SJSA1 (cell line): ENCODE measurements around the gene YIPF1. TPM values are rescaled to one million over a fixed set of nuclear protein-coding genes. Genes with fewer than 3 reads are reported as not detected.

ENCODE experiments used
- DNase-seq, 2 experiments: peaks; one replicate each; pipeline ENCODE4 v3.0.0-alpha.2; 2015 to 2020; ENCODE audit warnings: low spot score in 2 of 2, low read depth in 1 of 2
- H3K27ac ChIP-seq: fragments of 250-450 bp; sonication (Bioruptor Pico); 2 replicates; pipeline ENCODE4 v1.5.1; 2020; ENCODE audit warnings: mild to moderate bottlenecking, moderate library complexity
- H3K27me3 ChIP-seq: fragments of 250-450 bp; sonication (Bioruptor Pico); replicated peaks from 2 replicates; pipeline ENCODE4 v1.5.1; 2020; ENCODE audit warnings: mild to moderate bottlenecking, moderate library complexity
- H3K36me3 ChIP-seq: fragments of 250-450 bp; sonication (Bioruptor Pico); 2 replicates; pipeline ENCODE4 v1.5.1; 2020; ENCODE audit warnings: mild to moderate bottlenecking
- H3K4me1 ChIP-seq: fragments of 250-450 bp; sonication (Bioruptor Pico); replicated peaks from 2 replicates; pipeline ENCODE4 v1.6.1; 2021; ENCODE audit warnings: mild to moderate bottlenecking
- H3K4me3 ChIP-seq: fragments of 250-450 bp; sonication (Bioruptor Pico); 2 replicates; pipeline ENCODE4 v1.5.1; 2020; ENCODE audit warnings: mild to moderate bottlenecking
- H3K9me3 ChIP-seq: fragments of 250-450 bp; sonication (Bioruptor Pico); replicated peaks from 2 replicates; pipeline ENCODE4 v1.5.1; 2020; ENCODE audit warnings: mild to moderate bottlenecking
- total RNA-seq: library from RNA; depleted of rRNA; stranded (reverse); fragments of >200 nt; shearing (Covaris generic); gene quantifications from 2 replicates; pipeline ENCODE4 v1.2.3, GENCODE V29; 2014

The YIPF1 gene
- total RNA-seq, 1 experiment from 2014 or later = 21.7 TPM

DNA sequence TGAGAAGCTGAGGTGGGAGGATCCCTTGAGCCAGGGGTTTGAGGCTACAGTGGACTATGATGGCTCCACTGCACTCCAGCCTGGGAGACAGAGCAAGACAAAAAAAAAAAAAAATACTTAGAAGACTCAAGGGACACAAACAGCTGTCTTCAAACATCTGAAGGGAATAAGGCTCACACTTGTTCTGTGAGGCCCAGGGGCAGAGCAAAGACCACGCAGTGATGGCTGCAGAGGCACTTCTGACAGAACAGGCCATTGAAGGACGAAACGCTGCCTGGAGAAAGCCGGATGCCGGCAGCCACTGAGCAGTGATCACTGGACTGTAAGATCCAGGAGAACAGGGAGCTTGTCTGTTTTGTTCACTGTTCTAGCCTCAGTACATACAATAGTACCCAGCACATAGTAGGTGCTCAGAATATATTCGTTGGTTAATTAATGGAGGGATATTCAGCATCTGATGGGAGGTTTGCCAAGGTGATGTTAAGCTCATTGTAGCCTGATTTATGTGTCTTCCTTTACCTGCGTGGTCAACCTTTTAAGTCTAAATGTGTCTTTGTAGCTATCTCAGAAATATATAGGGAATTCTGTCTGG is 39.4 kb downstream of the YIPF1 start:
- H3K36me3 ChIP-seq = peaks cover 22% of the 10 kb centered on the region
- H3K27me3 ChIP-seq = no peaks in the 10 kb centered on the region
- DNase-seq = no peak
- H3K4me3 ChIP-seq = no peak overlapping the region
- H3K27ac ChIP-seq = no peak overlapping the region
- no peaks in the 10 kb centered on the region for H3K4me1 ChIP-seq
- 0 out of 2 replicates have a peak, but pooled peaks cover 2% of the 10 kb centered on the region for H3K9me3 ChIP-seq

DNA sequence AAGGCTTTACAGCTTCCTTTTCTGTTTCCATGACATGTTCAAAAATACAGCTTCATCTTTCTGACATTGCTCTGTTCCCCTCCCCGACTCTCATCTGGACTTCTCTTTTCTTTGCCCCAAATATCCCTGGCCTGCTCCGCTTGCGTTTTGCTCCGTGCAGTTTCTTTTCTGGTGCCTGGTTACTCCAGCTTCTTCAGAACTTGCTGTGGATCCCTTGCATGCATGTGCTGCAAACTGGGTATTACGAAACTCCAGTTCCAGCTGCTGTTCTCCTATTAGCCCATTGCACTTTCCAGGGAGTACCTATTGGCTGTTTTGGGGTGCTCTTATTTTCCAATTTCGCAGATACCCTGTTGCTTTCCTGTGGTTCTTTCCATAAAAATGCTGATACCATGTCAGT is 41.6 kb downstream of the YIPF1 start:
- Histone ChIP-seq H3K36me3 (peaks cover 14% of the 10 kb centered on the region), H3K27me3 (no peaks in the 10 kb centered on the region), H3K4me1 (no peaks in the 10 kb centered on the region), H3K27ac (no peak overlapping the region), H3K4me3 (no peak overlapping the region), H3K9me3 (0 out of 2 replicates have a peak, but pooled peaks cover 2% of the 10 kb centered on the region)
- no peak for DNase-seq

DNA sequence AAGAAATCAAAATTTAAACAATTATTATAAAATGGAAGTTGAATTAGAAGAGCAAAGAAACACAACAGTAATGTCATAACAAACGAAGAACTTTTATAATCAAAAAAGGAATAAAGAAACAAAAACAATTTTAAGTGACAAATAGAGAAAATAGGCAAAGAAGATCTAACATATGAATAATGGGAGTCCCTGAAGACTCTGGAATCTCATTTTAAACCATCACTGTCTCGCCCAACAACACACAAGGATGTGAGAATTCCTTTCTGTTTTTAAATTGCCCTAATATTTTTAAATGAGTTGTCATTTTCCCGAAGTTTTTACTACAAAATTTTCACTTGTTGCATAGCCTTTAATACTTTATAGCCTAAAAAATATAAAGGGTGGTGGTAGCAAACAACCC is 47.2 kb downstream of the YIPF1 start:
- no peak for DNase-seq
- peaks cover 2% of the 10 kb centered on the region; the same call in 1 of the 2 replicates for H3K9me3 ChIP-seq
- H3K27me3 ChIP-seq = no peaks in the 10 kb centered on the region
- no peak overlapping the region for H3K27ac ChIP-seq
- no peak overlapping the region for H3K4me3 ChIP-seq
- H3K36me3 ChIP-seq = peaks cover 3% of the 10 kb centered on the region; the same call in 1 of the 2 replicates
- H3K4me1 ChIP-seq = no peaks in the 10 kb centered on the region

DNA sequence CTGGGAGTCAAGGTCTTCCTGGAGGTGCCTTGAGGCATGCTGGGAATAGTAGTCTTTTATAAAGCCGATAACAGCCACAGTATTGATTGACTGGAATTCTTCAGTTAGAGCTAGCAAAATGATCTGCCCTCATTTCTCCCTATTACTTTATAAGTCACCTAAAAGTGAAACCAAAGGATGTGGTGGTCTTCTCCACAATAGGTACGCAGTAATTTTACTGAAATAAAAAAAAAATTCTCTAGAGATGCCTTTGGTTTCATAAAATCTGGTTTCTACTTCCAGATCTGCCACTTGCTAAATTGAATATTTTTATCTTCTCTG is 51.0 kb downstream of the YIPF1 start:
- DNase-seq = no peak
- Histone ChIP-seq H3K27ac (no peak overlapping the region), H3K4me1 (peaks cover 21% of the 10 kb centered on the region), H3K4me3 (peak overlapping the region; percentile 76), H3K9me3 (peaks cover 2% of the 10 kb centered on the region; the same call in 1 of the 2 replicates), H3K36me3 (peaks cover 3% of the 10 kb centered on the region; the same call in 1 of the 2 replicates), H3K27me3 (no peaks in the 10 kb centered on the region)

DNA sequence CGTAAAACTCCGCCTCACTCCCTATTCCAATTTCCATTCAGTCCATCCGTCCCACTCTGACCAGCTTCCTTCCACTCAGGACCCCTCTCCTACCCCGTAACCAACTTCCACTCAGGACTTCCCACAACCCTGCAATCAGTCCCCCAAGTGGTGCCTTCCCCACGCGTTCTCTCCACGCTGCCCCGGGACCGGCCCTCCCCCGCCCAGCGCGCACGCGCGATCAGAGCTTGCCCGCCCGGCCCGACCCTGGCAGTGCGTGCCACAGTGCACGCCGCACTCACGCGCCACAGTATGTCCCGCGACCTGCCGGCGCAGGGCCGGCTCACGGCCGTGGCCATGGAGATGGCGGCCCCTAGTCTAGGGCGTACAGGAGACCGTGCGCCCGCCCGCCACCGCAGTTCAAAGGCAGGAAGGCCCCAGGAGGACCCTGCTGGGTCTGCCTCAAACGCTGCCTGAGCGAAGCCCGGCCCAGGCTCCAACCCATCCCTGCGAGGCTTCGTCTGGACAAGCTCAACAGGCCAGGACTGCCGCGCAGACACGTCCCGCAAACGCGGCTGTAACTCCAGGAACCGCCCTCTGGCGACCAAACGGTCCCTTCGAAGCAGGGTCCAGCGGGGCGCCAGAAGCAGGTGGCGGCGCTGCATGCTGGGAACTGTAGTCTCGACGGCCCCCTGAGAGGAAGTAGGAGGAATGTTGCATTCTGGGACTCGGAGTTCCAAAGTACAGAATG is 51.5 kb downstream of the YIPF1 start, which contains the start of gene NDC1:
TSS of gene NDC1 (minus strand) at position 373 of the 730 bp plus-strand sequence. CDS start at position 338, 35 bp downstream.
- peak; percentile 93 to 97 for DNase-seq
- Histone ChIP-seq H3K27ac (peak within 1 kb of the TSS; percentile 54), H3K27me3 (no peaks in the 10 kb centered on the region), H3K4me1 (peaks cover 21% of the 10 kb centered on the region), H3K9me3 (peaks cover 2% of the 10 kb centered on the region; the same call in 1 of the 2 replicates), H3K36me3 (peaks cover 3% of the 10 kb centered on the region; the same call in 1 of the 2 replicates), H3K4me3 (peak within 1 kb of the TSS; percentile 76)

DNA sequence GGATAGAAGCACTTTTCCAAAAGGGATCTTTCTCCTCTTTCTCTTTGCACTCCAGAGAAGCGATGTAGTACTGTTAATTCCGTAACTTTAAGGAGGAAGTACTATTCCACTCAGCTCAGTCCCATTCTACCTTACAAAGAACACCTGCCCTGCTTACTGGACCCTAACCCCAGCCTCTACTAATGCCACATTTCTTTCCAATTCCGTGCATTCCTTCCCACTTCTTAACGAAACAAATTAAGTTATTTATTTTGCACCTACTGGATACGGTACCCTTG is 52.0 kb downstream of the YIPF1 start:
- DNase-seq = no peak
- Histone ChIP-seq H3K36me3 (peaks cover 5% of the 10 kb centered on the region; the same call in 1 of the 2 replicates), H3K9me3 (peaks cover 2% of the 10 kb centered on the region; the same call in 1 of the 2 replicates), H3K27ac (peak overlapping the region; percentile 54), H3K27me3 (no peaks in the 10 kb centered on the region), H3K4me3 (peak overlapping the region; percentile 76), H3K4me1 (peaks cover 21% of the 10 kb centered on the region)

DNA sequence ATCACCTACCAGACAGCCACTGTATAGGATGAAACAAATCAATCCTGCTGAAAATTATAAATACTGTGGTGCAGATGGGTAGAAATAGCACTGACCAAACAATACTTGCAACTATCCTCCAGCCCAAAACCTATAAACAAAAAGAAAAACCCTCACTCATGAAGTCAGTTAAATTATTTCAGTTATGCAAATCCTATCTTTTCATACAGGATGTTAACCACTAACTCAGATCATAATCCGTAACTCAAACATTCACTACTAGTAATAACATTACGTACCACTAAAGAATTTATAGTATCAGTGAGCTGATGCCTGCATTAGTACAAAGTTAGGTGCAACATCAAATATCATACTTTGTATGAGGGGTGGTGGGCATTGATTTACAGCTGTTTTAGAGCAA is 54.1 kb downstream of the YIPF1 start:
- Histone ChIP-seq H3K27ac (peak overlapping the region; percentile 9; the same call in 1 of the 2 replicates), H3K4me3 (no peak overlapping the region), H3K27me3 (no peaks in the 10 kb centered on the region), H3K4me1 (peaks cover 21% of the 10 kb centered on the region), H3K9me3 (no peaks in the 10 kb centered on the region), H3K36me3 (peaks cover 11% of the 10 kb centered on the region)
- DNase-seq = peak in 1 of 2 experiments; percentile 29

DNA sequence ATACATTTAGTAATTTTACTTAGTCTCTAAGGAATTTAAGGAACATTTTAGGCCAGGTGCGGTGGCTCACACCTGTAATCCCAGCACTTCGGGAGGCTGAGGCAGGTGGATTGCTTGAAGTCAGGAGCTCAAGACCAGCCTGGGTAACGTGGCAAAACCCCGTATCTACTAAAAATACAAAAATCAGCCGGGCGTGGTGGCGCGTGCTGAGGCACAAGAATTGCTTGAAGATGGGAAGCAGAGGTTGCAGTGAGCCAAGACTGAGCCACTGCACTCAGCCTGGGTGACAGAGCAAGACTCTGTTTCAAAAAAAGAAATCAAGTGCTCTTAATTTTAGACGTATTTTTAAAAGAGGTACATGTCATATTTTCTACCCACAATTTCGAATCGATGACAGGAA is 54.8 kb downstream of the YIPF1 start:
- H3K4me3 ChIP-seq = no peak overlapping the region
- peaks cover 21% of the 10 kb centered on the region for H3K4me1 ChIP-seq
- peaks cover 16% of the 10 kb centered on the region for H3K36me3 ChIP-seq
- no peaks in the 10 kb centered on the region for H3K9me3 ChIP-seq
- no peak for DNase-seq
- no peak overlapping the region for H3K27ac ChIP-seq
- H3K27me3 ChIP-seq = no peaks in the 10 kb centered on the region

DNA sequence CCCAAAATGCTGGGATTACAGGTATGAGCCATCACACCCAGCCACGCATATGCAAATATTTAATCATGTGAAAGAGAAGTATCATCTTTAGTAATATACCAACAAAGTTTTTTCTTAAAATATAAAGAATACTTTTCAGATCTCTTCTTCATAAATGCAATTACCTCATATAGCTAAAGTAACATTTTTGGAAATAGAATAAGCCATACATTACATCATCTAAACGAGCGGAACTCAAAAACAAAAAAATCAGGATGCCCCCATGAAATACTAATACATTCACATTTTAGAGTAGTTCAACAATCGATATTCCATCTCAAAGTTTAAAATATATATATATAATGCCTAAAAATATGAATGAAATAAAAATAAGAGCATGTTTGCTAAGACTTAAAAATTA is 56.2 kb downstream of the YIPF1 start:
- Histone ChIP-seq H3K27ac (no peak overlapping the region), H3K9me3 (no peaks in the 10 kb centered on the region), H3K27me3 (no peaks in the 10 kb centered on the region), H3K4me3 (no peak overlapping the region), H3K36me3 (peaks cover 28% of the 10 kb centered on the region), H3K4me1 (peaks cover 21% of the 10 kb centered on the region)
- DNase-seq = no peak

DNA sequence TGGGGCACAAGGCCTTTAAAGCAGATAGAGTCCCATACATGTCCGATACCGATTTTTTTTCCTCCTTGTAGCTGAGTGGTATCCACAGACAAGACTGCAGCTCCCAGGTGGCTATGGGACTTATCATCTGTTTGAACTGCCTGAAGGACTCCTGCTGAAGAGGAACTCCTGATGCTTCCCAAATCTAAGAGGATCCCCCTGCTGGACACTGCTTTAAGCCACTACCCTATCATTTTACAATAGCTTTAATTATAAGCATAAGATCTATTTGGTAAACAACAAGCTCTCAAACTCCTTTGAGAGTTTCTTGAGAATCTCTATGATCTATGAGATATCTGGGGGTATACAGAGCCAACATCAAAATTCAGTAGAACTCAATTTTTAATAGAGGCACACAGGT is 63.2 kb downstream of the YIPF1 start:
- no peak overlapping the region for H3K27ac ChIP-seq
- no peaks in the 10 kb centered on the region for H3K9me3 ChIP-seq
- no peaks in the 10 kb centered on the region for H3K4me1 ChIP-seq
- H3K4me3 ChIP-seq = no peak overlapping the region
- DNase-seq = peak in 1 of 2 experiments; percentile 19
- H3K36me3 ChIP-seq = peaks cover 68% of the 10 kb centered on the region
- H3K27me3 ChIP-seq = no peaks in the 10 kb centered on the region

DNA sequence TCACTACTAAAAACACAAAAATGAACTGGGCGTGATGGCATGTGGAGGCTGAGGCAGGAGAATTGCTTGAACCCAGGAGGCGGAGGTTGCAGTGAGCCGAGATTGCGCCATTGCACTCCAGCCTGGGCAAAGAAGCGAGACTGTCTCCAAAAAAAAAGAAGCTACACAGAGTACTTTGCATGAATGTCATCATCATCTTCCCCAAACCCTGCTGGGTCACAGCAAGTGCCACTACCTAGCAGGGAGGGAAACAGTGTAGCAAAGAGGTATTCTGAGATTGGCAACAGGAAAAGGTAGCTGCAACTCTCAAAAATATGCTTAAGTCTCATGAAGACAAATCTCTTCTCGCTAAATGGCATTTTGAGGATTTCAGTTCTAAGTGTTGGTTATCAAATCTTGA is 64.3 kb downstream of the YIPF1 start:
- H3K9me3 ChIP-seq = no peaks in the 10 kb centered on the region
- H3K27me3 ChIP-seq = no peaks in the 10 kb centered on the region
- H3K4me1 ChIP-seq = no peaks in the 10 kb centered on the region
- H3K27ac ChIP-seq = no peak overlapping the region
- peaks cover 69% of the 10 kb centered on the region for H3K36me3 ChIP-seq
- DNase-seq = no peak
- H3K4me3 ChIP-seq = no peak overlapping the region

DNA sequence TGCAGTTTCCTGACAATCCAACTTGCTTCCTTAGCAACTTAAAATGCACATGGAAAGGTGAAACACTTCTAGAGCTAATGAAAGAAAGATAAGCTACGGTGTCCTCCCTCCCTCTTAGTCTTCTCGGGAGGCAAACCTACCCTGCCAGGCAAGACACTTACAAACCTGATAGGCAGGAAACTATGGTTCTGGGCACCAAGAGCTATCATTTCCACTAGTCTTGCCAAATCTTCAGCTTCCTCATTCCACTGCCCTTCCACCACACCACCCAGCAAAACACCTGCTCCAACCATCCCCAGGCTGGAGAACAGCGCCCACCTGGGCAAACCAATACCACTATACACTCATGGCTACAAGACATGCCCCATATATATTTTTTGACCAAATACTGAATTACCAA is 66.7 kb downstream of the YIPF1 start:
- no peak for DNase-seq
- H3K27me3 ChIP-seq = no peaks in the 10 kb centered on the region
- no peaks in the 10 kb centered on the region for H3K9me3 ChIP-seq
- no peak overlapping the region for H3K4me3 ChIP-seq
- no peaks in the 10 kb centered on the region for H3K4me1 ChIP-seq
- peaks cover 61% of the 10 kb centered on the region for H3K36me3 ChIP-seq
- H3K27ac ChIP-seq = no peak overlapping the region

DNA sequence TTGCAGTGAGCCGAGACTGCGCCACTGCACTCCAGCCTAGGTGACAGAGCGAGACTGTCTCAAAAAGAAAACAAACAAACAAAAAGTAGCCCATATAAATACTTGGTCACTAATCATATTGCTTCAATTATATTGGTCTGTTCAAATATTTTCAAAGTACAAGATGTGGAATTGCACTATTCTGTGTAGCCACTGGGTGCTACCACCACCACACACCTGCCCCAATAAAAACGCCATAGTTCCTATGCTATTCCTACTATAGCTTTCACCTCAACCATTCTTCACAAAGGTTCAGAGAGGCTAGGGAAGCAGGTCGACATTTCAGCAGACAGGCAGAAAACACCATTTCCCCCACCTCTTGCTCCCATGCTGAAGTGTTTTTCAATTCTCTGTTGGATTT is 68.2 kb downstream of the YIPF1 start:
- no peak overlapping the region for H3K27ac ChIP-seq
- DNase-seq = no peak
- no peaks in the 10 kb centered on the region for H3K9me3 ChIP-seq
- peaks cover 59% of the 10 kb centered on the region for H3K36me3 ChIP-seq
- no peak overlapping the region for H3K4me3 ChIP-seq
- no peaks in the 10 kb centered on the region for H3K4me1 ChIP-seq
- no peaks in the 10 kb centered on the region for H3K27me3 ChIP-seq

DNA sequence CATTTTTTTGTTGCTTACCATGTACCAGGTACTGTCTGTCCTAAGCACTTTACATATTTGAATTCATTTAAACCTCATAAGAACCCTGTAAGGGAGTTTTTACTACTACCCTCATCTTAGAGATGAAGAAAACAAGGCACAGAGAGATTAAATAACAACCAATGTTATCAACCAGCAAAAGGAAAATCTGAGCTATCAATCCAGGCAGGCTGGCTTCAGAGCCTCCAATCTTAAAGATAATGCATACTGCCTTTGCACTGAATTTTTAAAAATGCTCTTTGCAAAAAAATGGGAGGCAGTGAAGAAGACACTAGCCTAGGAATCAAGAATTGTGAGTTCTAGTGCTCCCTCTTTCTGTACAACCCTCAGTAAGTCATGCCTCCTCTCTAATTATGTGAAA is 70.2 kb downstream of the YIPF1 start:
- Histone ChIP-seq H3K4me1 (no peaks in the 10 kb centered on the region), H3K9me3 (no peaks in the 10 kb centered on the region), H3K27me3 (no peaks in the 10 kb centered on the region), H3K36me3 (peaks cover 47% of the 10 kb centered on the region), H3K27ac (no peak overlapping the region), H3K4me3 (no peak overlapping the region)
- DNase-seq = no peak
